ENCODE measurements around the gene ACAD11. TPM values are rescaled to one million over a fixed set of nuclear protein-coding genes. Genes with fewer than 3 reads are reported as not detected.

ACAD11 gene
- total and polyA plus RNA-seq, 8 donors, result 12.6 to 43.7 (median 32.7) TPM

DNA sequence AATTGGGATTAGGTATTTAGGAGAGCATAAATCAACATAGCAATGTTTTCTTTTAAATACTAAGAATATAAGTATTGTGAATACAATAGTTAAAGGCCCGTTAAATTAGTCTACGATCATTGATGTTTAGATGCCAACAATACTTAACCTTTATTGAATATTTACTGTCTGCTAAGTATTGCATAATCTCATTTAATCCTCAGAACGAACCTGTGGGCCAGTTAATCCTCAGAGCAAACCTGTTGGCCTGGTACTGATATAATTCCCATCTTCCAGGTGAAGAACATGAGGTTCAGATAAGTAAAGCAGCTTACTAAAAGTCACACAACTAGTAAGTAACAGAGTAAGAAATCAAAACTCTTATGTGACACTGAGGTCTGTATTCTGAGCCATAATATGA is 119.9 kb downstream of the ACAD11 start:
- TF ChIP-seq, protein P1, sequence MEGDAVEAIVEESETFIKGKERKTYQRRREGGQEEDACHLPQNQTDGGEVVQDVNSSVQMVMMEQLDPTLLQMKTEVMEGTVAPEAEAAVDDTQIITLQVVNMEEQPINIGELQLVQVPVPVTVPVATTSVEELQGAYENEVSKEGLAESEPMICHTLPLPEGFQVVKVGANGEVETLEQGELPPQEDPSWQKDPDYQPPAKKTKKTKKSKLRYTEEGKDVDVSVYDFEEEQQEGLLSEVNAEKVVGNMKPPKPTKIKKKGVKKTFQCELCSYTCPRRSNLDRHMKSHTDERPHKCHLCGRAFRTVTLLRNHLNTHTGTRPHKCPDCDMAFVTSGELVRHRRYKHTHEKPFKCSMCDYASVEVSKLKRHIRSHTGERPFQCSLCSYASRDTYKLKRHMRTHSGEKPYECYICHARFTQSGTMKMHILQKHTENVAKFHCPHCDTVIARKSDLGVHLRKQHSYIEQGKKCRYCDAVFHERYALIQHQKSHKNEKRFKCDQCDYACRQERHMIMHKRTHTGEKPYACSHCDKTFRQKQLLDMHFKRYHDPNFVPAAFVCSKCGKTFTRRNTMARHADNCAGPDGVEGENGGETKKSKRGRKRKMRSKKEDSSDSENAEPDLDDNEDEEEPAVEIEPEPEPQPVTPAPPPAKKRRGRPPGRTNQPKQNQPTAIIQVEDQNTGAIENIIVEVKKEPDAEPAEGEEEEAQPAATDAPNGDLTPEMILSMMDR (IDR thresholded peaks at IDR 0.05), result no peak
- Histone ChIP-seq H3K9me3 (no peaks in the 10 kb centered on the region), H3K27ac (no peak overlapping the region), H3K4me3 (no peak overlapping the region), H3K27me3 (no peaks in the 10 kb centered on the region), H3K36me3 (peaks cover 0 to 65% of the 10 kb centered on the region in 2 donors), H3K4me1 (peaks cover 0 to 22% of the 10 kb centered on the region in 2 donors)
- intact Hi-C loops (cut with DNase I), result loop anchor here in 1 of 2 donors (5.0 kb wide), 1 partner anchor 108 kb away; no protein-coding TSS in a partner anchor
- DNase-seq, result no peak
- ATAC-seq, result no peak

DNA sequence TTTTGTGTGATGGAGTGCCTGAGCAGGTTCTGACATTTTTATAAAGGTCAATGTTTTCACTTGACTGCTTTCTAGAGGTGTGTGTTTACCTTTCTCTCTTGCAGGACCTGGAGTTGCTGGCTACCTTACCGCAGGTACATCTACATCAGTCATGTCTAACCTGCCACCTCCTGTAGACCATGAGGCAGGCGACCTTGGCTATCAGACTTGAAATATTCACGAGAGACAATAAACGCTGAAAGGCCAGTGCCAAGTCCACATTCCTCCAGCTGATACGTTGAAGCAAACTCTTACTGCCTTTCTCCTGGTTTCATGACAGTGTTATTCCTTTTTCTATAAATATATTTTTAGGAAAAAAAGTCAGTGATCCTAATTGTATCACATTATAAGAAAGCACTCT is 121.5 kb downstream of the ACAD11 start:
- TF ChIP-seq, protein P1 (IDR thresholded peaks at IDR 0.05), result no peak
- Histone ChIP-seq H3K27me3 (no peaks in the 10 kb centered on the region), H3K9me3 (no peaks in the 10 kb centered on the region), H3K4me1 (peaks cover 0 to 16% of the 10 kb centered on the region in 2 donors), H3K4me3 (no peak overlapping the region), H3K36me3 (peaks cover 0 to 82% of the 10 kb centered on the region in 2 donors), H3K27ac (no peak overlapping the region)
- ATAC-seq, result no peak
- intact Hi-C loops (cut with DNase I), result loop anchor here in 1 of 2 donors (5.0 kb wide), 1 partner anchor 109 kb away; no protein-coding TSS in a partner anchor
- DNase-seq, result no peak

DNA sequence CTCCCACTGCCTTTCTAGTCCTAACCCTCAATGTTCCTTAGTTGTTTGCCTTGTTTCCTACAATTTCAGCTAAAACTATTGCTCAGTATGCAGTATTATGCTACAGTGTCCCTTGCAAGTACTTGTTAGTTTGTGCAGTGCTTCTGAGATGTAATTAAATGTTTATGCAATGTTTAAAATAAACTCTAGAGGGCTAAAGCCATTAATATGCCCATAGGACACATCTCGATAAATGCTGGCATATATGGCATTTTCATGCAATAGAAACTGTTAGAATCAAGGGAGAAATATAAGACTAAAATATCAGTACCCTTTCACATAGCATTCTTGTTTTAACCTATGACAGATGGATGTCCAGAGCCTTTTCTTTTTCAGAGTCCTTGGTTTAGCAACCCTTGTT is 122.3 kb downstream of the ACAD11 start:
- H3K4me1 ChIP-seq, result peaks cover 0 to 10% of the 10 kb centered on the region in 2 donors
- no peaks in the 10 kb centered on the region for H3K9me3 ChIP-seq
- intact Hi-C loops (cut with DNase I), result loop anchor here in 1 of 2 donors (5.0 kb wide), 1 partner anchor 110 kb away; no protein-coding TSS in a partner anchor
- H3K4me3 ChIP-seq, result no peak overlapping the region
- DNase-seq, result no peak
- TF ChIP-seq, protein P1 (IDR thresholded peaks at IDR 0.05), result no peak
- H3K36me3 ChIP-seq, result peaks cover 0 to 89% of the 10 kb centered on the region in 2 donors
- no peak overlapping the region for H3K27ac ChIP-seq
- H3K27me3 ChIP-seq, result no peaks in the 10 kb centered on the region
- ATAC-seq, result no peak

DNA sequence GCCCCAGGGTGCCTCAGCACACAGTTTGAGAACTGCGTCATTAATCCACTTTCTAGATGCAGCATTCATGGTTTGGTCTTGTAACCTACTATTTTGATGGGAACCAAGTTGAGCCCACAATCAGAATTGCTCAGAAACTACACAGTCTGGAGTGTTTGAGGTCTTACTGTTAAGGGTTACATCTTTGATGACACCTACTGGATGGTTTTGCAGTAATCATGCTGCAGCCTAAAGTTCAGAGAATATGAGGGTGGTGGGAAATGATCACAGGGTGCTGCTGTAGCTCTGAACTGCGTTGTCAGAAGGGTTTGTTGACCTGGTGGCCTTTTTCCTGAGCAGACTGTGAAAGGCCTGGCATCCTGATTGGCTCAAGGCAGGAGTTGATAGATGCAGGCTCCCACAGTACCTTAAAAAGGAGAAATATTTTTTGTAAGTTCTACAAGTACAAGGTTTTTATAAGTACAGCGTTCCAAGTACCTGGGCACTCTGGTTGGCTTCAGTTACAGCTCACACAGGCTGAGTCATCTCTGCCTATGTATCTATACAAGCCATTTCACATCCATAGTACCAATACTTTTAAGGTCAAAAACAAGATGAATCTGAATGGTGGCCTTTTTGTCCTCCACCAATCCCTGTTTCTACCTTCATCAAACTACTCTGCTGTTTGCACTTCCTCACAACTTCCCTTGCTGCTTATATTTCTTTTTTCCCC is 123.0 kb downstream of the ACAD11 start:
- Histone ChIP-seq H3K36me3 (peaks cover 0 to 91% of the 10 kb centered on the region in 2 donors), H3K4me3 (no peak overlapping the region), H3K27me3 (no peaks in the 10 kb centered on the region), H3K9me3 (no peaks in the 10 kb centered on the region), H3K4me1 (peaks cover 0 to 3% of the 10 kb centered on the region in 2 donors), H3K27ac (no peak overlapping the region)
- intact Hi-C loops (cut with DNase I), result loop anchor here in 1 of 2 donors (5.0 kb wide), 1 partner anchor 111 kb away; no protein-coding TSS in a partner anchor
- TF ChIP-seq, protein P1 (IDR thresholded peaks at IDR 0.05), result no peak
- DNase-seq (no peak), ATAC-seq (no peak)

All from left lung (tissue), 10 donors.